GM10266 (cell line): Measurements from ENCODE around the gene GRID2.

Source experiments
- DNase-seq: peaks from one replicate; pipeline ENCODE4 v3.0.0; 2012; ENCODE audit errors: extremely low spot score
- CTCF ChIP-seq: IDR thresholded peaks from 2 replicates; pipeline ENCODE4 v1.5.1; 2012; ENCODE audit warnings: mild to moderate bottlenecking, low read depth; ENCODE audit not compliant: control insufficient read depth, insufficient read depth; ENCODE audit errors: missing control alignments

GRID2 gene

GRCh38 chr4:93501946-93502345, 1198.2 kb downstream of the GRID2 start:
- TF ChIP-seq CTCF, result no peak

GRCh38 chr4:93502991-93503390, 1199.2 kb downstream of the GRID2 start:
- TF ChIP-seq CTCF, result no peak
- DNase-seq, result no peak

More at GRCh38 chr4:93501946-93502345, 1198.2 kb downstream of the GRID2 start:
- DNase-seq, result no peak

- no peak for DNase-seq
- no peak for TF ChIP-seq CTCF
Measured at GRCh38 chr4:93513851-93514250, 1210.1 kb downstream of the GRID2 start.

- no peak for TF ChIP-seq CTCF
- no peak for DNase-seq
Measured at GRCh38 chr4:93515208-93515607, 1211.4 kb downstream of the GRID2 start.

GRCh38 chr4:93529692-93530372, 1226.1 kb downstream of the GRID2 start:
- DNase-seq, result no peak
- no peak for TF ChIP-seq CTCF

GRCh38 chr4:93532234-93532633, 1228.5 kb downstream of the GRID2 start:
- no peak for TF ChIP-seq CTCF
- DNase-seq, result no peak

GRCh38 chr4:93540562-93540961, 1236.8 kb downstream of the GRID2 start:
- no peak for DNase-seq
- no peak for TF ChIP-seq CTCF
